Thyroid gland (tissue), 4 donors: ENCODE measurements around the gene PALS1. TPM values are rescaled to one million over a fixed set of nuclear protein-coding genes. Genes with fewer than 3 reads are reported as not detected.
A peak's percentile ranks its signal among the peaks of the same experiment; 100 is the strongest.

Source experiments
- DNase-seq, 2 donors: peaks; one replicate each; pipeline ENCODE4 v3.0.0-alpha.2; 2019
- H3K27ac ChIP-seq, 3 donors: fragments of 200-600 bp; sonication (generic); 1 replicate in 2 of 3; 2 replicates in 1 of 3; pipeline ENCODE4 v1.5.1; 2016 to 2019; ENCODE audit warnings: mild to moderate bottlenecking in 1 of 3, moderate library complexity in 1 of 3
- H3K27me3 ChIP-seq: fragments of 200-600 bp; sonication (generic); one replicate; pipeline ENCODE4 v1.5.1; 2019
- H3K36me3 ChIP-seq, 2 donors: fragments of 200-600 bp; sonication (generic); one replicate each; pipeline ENCODE4 v1.5.1; 2016 to 2019
- H3K4me1 ChIP-seq, 2 donors: fragments of 200-600 bp; sonication (generic); one replicate each; pipeline ENCODE4 v1.5.1; 2017 to 2019
- H3K4me3 ChIP-seq, 3 donors: fragments of 200-600 bp; sonication (generic); replicated peaks in 1 of 3; 1 replicate in 2 of 3; 2 replicates in 1 of 3; pipeline ENCODE4 v1.5.1; 2016; ENCODE audit warnings: mild to moderate bottlenecking in 1 of 3
- H3K9me3 ChIP-seq: fragments of 200-600 bp; sonication (generic); one replicate; pipeline ENCODE4 v1.5.1; 2017
- CTCF ChIP-seq, 6 experiments: fragments of 200-600 bp in 3 of 6; fragments of 450-650 bp in 3 of 6; sonication (generic) in 3 of 6; IDR thresholded peaks; one replicate each; pipeline ENCODE4 v1.5.1; 2016 to 2019; ENCODE audit warnings: antibody characterized with exemption in 6 of 6, mild to moderate bottlenecking in 2 of 6, inconsistent platforms in 1 of 6, moderate library complexity in 1 of 6
- POLR2A ChIP-seq, 2 donors: fragments of 450-650 bp; IDR thresholded peaks; one replicate each; pipeline ENCODE4 v1.6.1; 2017; ENCODE audit warnings: antibody characterized with exemption in 2 of 2, mild to moderate bottlenecking in 2 of 2, moderate library complexity in 1 of 2
- WGBS, 2 donors: methylation state at CpG; one replicate each; pipeline ENCODE4 v1.1.5; 2017; 5-methylcytosine and 5-hydroxymethylcytosine counted together
- intact Hi-C: fragments of 100-400 bp; cut with DNase I; formaldehyde crosslinking; loops from one replicate; pipeline ENCODE4 v1.15.1; 2023
- total RNA-seq, 4 donors: library from RNA; depleted of rRNA; stranded (reverse); fragments of >200 nt; gene quantifications; one replicate each; pipeline ENCODE4 v1.2.3, GENCODE V29; 2016

Gene PALS1
- total RNA-seq, 4 donors from 2014 or later: 62.6 to 88.4 (median 77.5) TPM

GRCh38 chr14:67265131-67265530, 23.9 kb downstream of the PALS1 start:
- intact Hi-C loops: no loop called here
- no peak for DNase-seq
- Histone ChIP-seq H3K36me3 (no peaks in the 10 kb centered on the region), H3K4me1 (peaks cover 28 to 30% of the 10 kb centered on the region in 2 donors), H3K27ac (no peak overlapping the region), H3K4me3 (no peak overlapping the region), H3K9me3 (no peaks in the 10 kb centered on the region), H3K27me3 (no peaks in the 10 kb centered on the region)
- TF ChIP-seq POLR2A (IDR thresholded peaks at IDR 0.05): no peak
- no peak for TF ChIP-seq CTCF (IDR thresholded peaks at IDR 0.05)
- 79 to 96% methylated on average over 2 of the region's 2 CpGs for WGBS, 2 donors

- Histone ChIP-seq H3K36me3 (no peaks in the 10 kb centered on the region), H3K27me3 (no peaks in the 10 kb centered on the region), H3K9me3 (no peaks in the 10 kb centered on the region), H3K4me3 (no peak overlapping the region), H3K4me1 (peaks cover 35 to 37% of the 10 kb centered on the region in 2 donors), H3K27ac (peak overlapping the region in 1 of 3 donors; percentile 24)
- TF ChIP-seq POLR2A (IDR thresholded peaks at IDR 0.05) (no peak), CTCF (IDR thresholded peaks at IDR 0.05) (no peak)
- intact Hi-C loops: no loop called here
- WGBS, 2 donors: 70 to 75% methylated on average over 4 of the region's 4 CpGs
- no peak for DNase-seq
These were observed 26.5 kb downstream of the PALS1 start for GRCh38 chr14:67267576-67268328.

- no peaks in the 10 kb centered on the region for H3K36me3 ChIP-seq
- intact Hi-C loops: no loop called here
- no peaks in the 10 kb centered on the region for H3K27me3 ChIP-seq
- H3K27ac ChIP-seq: peak overlapping the region in 2 of 3 donors; percentile 6 to 24
- TF ChIP-seq POLR2A (IDR thresholded peaks at IDR 0.05): no peak
- no peak for TF ChIP-seq CTCF (IDR thresholded peaks at IDR 0.05)
- no peak for DNase-seq
- peaks cover 27 to 36% of the 10 kb centered on the region in 2 donors for H3K4me1 ChIP-seq
- H3K9me3 ChIP-seq: no peaks in the 10 kb centered on the region
- H3K4me3 ChIP-seq: no peak overlapping the region
- 56 to 62% methylated on average over 11 of the region's 11 CpGs for WGBS, 2 donors
These were observed 27.4 kb downstream of the PALS1 start for GRCh38 chr14:67268426-67269150.

GRCh38 chr14:67269298-67270060, 28.2 kb downstream of the PALS1 start:
- H3K4me1 ChIP-seq: peaks cover 25 to 32% of the 10 kb centered on the region in 2 donors
- H3K27ac ChIP-seq: peak overlapping the region; percentile 6 to 67 (median 24)
- H3K9me3 ChIP-seq: no peaks in the 10 kb centered on the region
- no peaks in the 10 kb centered on the region for H3K36me3 ChIP-seq
- intact Hi-C loops: no loop called here
- 57 to 58% methylated on average over 4 of the region's 4 CpGs for WGBS, 2 donors
- no peak for DNase-seq
- H3K4me3 ChIP-seq: no peak overlapping the region
- H3K27me3 ChIP-seq: no peaks in the 10 kb centered on the region
- TF ChIP-seq CTCF (IDR thresholded peaks at IDR 0.05) (no peak), POLR2A (IDR thresholded peaks at IDR 0.05) (no peak)
